Measurements from ENCODE around the gene HMOX2. TPM values are rescaled to one million over a fixed set of nuclear protein-coding genes. Genes with fewer than 3 reads are reported as not detected.

Gene HMOX2
- total RNA-seq, 1 donor from 2014 or later, result 27.0 TPM

Small RNAs within 50 kb of the gene (small RNA-seq; reads per million reads assigned to genes)
- not detected for gene AC012676.2

Other genes starting within 250 kb of the HMOX2 start
- 0.16 TPM for gene SRL, start 234.3 kb upstream of the HMOX2 start, total RNA-seq
- gene TFAP4, start 203.4 kb upstream of the HMOX2 start, total RNA-seq, result 13.7 TPM
- gene GLIS2, start 160.3 kb upstream of the HMOX2 start, total RNA-seq, result 5.1 TPM
- gene PAM16, start 125.1 kb upstream of the HMOX2 start, total RNA-seq, result 21.2 TPM
- 2.5 TPM for gene VASN, start 104.5 kb upstream of the HMOX2 start, total RNA-seq
- 38.8 TPM for gene CORO7, start 59.8 kb upstream of the HMOX2 start, total RNA-seq
- gene DNAJA3, start 50.5 kb upstream of the HMOX2 start, total RNA-seq, result 32.1 TPM
- 51.2 TPM for gene NMRAL1, start 1.8 kb upstream of the HMOX2 start, total RNA-seq
- gene CDIP1, start 62.4 kb downstream of the HMOX2 start, total RNA-seq, result 11.1 TPM
- gene C16orf96, start 79.9 kb downstream of the HMOX2 start, total RNA-seq, result not detected
- 1.7 TPM for gene UBALD1, start 138.5 kb downstream of the HMOX2 start, total RNA-seq
- gene MGRN1, start 148.4 kb downstream of the HMOX2 start, total RNA-seq, result 41.5 TPM
- 33.4 TPM for gene NUDT16L1, start 217.2 kb downstream of the HMOX2 start, total RNA-seq